NCI-H446 treated with DMSO at 0.1 percent for 48 hours (cell line): Measurements from ENCODE around the gene MS4A18.
"Not testable (repeated sequence)": the region's sequence is repeated elsewhere in the genome, so short reads cannot be mapped to it uniquely, and the experiment has no call there.

ENCODE experiments used
- DNase-seq: peaks from one replicate; lab custom pipeline; 2025; lab: John Stamatoyannopoulos, UW

Gene MS4A18

DNA sequence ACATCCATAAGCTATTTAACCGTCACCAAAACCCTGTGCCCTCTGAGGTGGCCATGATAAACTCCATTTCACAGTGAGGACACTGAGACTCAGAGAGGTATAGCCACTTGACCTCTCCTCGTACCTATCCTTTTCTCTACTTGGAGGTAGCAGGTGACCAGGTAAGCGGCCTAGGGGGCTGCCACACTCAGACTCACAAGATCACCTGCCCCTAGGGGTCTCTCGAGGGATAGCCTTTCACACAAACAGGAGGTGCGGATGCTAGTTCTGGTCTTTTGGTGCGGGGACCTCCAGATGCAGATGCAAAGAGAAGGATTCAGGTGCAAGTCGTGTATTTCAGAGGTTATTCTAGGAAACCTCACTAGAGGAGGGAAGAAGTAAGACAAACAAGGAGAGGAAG, 14.6 kb downstream of the MS4A18 start:
- DNase-seq: no peak

DNA sequence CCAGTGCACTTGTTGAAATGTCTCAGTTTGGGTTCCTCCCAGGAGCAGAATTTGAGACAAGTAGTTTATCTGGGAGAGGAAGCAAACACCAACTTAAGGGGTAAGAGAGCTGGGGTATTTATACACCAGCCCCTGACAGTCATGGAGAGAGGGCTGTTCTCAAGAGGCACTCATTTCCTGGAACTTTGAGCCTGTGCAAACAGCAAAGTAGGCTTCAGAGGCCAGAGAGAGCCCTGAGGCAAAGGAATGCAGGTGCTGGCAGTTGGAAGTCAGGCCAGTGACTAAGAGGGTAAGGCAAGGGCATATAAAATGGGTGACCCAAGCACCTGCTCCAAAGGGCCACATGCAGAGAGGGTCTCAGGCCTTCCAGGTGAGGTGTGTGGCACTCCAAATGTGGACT, 16.1 kb downstream of the MS4A18 start:
- DNase-seq: no peak

DNA sequence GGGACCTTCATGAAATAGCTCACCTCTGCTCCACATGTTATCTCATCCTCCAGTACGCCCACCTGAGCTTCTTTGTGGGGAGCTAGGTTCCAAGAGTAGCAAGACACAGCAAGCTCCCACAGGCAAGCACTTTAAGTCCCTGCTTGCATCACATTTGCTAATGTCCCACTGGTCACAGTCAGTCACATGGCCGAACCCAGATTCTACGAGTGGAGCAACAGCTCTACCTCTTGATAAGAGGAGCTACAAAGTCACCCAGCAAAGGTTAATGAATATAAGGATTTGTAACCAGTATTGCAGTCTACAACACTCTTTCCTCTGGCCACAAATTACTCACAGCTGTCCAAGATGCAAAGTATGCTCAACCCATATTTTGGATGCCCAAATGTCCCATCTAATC, 16.9 kb downstream of the MS4A18 start:
- no peak for DNase-seq

DNA sequence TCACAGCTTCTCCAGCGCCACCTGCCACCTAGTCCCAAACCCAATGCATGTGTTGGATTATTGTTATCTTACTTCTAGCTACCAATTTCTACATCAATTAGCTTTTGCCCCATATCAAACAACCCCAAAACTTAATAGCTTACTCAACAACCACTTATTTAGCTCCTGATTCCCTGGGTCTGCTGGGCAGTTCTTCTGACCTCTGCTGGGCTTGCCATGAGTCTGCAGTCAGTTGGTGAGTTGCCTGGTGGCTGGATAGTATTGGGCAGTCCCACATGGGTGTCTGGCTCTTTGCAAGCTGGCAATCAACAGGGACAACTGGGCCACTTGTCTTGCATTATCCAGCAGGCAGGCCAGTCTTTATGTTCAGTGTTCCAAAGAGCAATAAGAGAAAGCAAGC, 18.5 kb downstream of the MS4A18 start:
- no peak for DNase-seq

DNA sequence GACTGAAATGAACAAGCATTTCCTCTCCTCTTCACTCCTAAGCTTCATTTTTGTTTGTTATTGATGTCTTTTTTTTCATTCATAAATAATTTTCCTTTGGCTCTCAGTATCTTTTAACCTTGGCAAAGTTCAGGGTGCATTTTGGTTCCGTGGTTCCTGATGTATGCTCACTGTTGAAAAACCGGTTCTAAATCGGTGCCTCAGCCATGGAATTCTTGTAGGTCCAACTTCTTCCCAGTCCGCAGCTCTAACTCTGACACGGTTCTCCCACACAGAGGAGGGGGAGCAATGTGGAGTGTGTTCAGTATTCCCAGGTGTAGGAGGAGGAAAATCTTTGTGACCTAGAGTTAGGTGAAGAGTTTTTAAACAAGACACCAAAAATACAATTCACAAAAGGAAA, 19.6 kb downstream of the MS4A18 start:
- DNase-seq: no peak

DNA sequence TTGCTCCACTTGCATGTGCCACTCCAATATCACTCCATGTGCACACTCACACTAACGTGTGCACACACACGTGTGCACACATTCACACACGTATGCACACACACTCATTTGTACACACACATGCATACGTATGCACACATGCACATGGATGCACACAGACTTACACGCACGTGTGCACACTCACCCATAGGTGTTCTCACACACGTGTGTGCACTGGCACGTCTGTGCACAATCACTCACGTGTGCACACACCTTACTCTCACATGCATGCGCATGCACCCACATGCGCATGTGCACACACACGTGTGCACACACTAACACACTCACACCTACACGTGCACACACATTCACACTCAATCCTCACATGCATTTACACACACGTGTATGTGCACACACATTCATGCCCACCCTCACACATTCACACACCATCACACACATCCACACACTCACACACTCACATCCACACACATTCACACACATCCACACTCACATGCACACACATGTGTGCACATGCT, 22.9 kb downstream of the MS4A18 start:
- DNase-seq: no peak

DNA sequence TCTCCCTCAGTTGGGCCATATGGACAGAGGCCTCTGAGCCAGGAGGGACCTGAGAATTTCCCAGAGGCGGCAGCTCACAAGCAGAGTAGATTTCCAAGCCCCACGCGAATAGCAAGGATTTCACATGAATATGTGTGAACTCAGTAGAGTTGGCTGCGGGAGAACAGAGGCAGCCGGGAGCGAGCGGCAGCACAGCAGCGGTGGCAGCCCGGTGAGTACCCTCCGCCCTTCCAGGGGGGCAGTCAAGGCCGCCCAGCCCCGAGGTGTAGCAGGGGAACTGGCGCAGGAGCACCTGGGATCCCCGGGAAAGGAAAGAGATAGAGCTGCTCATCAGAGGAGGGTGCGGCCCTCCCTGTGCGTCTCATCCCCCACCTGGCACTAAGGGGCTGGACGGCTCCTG, 23.7 kb downstream of the MS4A18 start:
- no peak for DNase-seq

DNA sequence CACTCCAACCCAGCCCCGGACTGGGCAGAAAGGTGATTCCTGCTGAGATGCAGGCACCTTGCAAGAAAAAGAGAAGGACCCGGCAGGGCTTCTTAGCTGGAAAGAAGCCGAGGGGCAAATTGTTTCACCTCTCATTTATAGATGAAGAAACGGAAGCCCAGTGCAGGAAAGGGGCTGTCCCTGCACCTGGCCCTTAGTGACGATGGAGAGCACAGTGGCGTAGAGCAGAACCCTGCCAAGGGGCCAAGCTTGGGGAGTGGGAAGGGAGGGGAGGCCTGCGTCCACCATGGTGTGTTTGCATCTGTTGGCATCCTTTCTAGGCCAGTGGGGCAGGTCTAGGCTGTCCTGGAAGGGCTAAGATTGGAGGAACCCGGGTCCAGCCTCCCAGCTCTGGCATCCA, 24.3 kb downstream of the MS4A18 start:
- DNase-seq: no peak

DNA sequence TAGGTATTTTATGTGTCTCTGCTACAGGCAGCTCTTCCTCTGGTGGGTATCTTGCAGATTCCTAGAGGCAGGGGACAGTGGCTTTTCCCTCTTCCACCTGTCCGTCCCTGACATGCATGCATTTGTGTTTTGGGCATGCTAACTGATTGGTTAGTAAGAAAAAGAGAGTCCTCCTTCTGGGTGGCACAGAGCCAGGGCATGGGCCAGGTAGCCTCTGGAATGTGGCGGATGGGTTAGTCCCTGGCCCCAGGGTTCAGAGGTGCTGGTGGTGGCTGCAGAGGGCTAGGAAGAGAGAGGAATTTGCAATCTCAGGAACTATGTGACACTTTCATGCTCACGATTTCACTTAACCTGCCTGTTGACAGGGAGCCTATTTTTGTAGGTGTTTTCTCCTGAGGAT, 26.4 kb downstream of the MS4A18 start:
- DNase-seq: no peak

DNA sequence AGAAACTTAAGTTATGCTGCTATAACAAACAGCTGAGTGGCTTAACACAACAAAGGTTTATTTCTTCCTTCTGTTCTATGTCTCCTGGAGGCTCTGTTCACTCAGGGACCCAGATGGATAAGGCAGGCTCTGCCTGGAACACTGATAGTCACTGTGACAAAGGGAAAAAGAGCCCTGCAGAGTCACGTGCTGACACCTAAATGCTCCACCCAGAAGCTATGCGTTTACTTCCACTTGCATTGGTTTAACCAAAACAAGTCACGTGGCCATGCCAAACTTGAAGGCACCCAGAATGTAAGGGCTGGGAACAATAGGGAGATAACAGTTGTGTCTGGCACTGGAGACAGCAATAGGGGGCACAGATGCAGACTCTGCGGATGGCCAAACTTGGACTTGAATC, 28.8 kb downstream of the MS4A18 start:
- no peak for DNase-seq

DNA sequence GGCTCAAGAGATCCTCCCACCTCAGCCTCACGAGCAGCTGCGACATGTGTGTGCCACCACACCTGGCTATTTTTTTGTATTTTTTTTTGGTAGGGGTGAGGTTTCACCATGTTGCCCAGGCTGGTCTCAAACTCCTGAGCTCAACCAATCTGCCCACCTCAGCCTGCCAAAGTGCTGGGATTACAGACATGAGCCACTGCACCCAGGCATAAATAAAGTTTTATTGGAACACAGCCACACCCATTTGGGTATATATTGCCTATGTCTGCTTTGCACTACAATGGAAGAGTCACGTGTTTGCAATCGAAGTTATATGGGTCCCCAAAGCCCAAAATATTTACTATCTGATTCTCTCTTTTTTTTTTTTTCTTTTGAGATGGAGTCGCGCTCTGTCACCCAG, 30.4 kb downstream of the MS4A18 start:
- no peak for DNase-seq

DNA sequence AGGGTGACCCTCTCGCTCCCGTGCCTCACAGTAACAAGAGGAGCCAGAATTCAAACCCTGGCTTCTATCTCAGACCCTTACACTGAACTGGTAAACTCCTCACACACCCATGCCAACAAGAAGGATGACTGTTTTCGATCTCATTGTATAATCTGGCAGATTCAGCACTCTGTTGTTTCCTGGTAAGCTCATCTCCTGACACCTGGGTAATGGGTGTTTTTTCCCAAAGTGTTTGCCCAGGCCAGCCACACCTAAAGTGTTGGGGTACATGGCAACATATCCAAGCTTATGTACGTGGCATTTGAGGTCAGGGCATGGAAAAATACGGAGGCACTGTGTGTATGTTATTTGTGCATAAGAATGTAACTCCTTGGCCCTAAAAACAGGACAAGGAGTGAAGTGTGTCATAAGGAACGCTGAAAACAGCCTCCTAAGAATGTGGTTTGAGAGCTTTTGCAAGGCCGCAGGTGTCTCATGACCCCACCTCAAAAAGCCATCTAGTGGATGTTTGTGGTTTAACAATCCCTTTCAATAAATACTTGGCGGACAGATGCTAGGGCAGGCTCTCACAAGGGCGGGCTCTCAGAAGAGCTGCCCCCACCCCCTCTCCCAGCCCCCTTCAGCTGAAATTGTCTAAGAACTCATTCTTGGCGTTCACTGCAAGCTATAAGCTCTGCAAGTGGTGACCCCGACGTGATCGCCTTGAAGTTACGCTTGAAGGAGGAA, 31.9 kb downstream of the MS4A18 start, which contains the start of gene MS4A15:
Gene MS4A15, plus strand, starts transcription at position 561 of the 726 bp plus-strand sequence. CDS start 6,867 bp downstream, outside the sequence.
- DNase-seq: no peak

DNA sequence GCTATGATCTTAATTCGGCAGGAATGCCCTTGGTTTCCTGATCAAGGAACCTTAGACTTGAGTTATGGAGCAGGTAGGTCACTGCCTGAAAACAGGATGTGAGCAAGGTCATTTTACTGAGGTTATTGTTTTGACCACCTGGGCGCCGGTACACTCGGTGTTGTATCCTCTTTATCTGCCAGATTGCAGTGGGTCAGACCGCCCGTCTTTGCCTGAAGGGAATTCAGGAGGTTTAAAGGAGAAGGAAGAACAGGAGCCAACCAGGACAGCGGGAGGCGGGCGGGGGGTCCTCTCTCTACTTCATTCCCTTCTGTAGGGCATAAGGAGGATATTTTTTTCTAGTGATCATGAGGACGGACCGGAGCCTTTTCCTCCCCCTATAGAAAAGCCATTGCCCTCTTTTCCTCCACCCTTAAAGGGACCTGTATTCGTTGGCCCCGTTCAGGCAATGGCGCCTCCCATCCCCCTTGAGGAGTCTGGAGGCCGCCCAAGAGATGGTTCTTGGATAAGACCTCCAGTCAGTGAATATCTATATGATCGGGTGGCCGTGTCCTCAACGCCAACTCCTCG, 32.8 kb downstream of the MS4A18 start:
- no peak for DNase-seq

DNA sequence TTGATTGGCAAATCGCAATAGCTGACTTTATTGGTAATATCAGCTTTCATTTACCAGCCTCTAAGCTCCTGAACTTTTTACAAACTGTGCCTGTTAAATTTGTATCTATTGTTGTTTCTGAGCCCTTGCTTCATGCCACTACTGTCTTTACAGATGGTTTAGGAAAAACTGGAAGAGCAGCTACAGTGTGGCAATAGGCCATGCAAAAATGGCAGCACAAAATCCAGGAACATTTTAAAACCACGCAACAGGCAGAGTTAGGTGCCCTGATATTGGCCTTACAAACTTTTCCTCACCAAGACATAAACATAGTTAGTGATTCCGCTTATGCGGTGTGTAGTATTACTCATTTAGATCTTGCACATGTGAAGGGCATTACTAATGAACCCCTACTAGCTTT, 34.2 kb downstream of the MS4A18 start:
- not testable (repeated sequence) for DNase-seq

DNA sequence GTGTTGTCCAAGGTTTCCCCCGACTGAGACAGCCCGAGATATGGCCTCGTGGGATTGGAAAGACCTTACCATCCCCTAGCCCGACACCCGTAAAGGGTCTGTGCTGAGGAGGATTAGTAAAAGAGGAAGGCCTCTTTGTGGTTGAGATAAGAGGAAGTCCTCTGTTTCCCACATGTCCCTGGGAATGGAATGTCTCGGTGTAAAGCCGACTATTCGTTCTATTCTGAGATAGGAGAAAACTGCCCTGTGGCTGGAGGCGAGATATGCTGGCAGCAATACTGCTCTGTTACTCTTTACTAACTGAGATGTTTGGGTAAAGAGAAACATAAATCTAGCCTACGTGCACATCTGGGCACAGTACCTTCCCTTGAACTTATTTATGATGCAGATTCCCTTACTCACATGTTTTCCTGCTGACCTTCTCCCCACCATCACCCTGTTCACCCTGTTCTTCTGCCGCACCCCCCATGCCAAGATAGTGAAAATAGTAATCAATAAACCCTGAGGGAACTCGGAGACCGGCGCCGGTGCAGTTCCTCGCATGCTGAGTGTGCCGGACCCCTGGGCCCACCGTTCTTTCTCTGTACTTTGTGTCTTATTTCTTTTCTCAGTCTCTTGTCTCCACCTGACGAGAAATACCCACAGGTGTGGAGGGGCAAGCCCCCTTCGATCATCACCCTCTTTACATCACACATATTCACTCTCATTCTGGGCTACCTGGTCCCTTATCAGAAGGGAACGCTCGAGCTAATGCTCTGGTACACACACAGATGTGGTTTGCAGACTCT, 35.1 kb downstream of the MS4A18 start:
- DNase-seq: not testable (repeated sequence)

DNA sequence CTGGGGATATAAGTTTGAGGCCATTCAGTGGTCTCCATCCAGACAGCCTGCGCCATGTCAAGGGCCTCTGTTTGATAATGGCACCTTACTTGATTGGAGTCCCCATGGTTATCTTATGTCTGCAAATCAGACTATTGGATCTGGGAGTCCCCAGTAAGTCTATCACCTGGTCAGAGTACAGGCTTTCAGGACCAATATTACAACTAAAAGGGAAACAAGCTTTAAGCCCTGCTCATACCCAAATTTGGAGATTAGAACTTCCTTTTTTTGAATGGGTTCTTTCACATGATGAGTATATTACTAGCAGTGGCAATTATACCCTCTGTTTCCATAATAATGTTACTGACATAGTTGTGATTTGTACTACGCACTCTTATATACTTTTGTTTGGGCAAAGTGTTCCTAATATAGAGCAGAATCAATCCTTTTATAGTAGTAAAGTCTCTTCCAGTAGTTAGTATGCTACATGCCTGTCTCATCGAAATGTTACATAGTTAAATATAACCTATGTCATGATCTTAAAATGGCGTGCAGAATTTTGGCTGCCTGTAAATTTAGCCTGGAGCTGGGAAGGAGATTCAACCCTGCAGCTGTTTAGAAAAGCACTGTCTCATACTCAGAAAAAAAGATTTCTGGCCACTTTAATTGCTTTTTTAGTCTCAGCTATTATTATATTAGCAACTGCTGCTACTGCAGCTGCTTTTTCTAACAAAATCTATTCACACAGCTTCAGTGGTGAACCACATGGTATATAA, 37.1 kb downstream of the MS4A18 start:
- DNase-seq: no peak

DNA sequence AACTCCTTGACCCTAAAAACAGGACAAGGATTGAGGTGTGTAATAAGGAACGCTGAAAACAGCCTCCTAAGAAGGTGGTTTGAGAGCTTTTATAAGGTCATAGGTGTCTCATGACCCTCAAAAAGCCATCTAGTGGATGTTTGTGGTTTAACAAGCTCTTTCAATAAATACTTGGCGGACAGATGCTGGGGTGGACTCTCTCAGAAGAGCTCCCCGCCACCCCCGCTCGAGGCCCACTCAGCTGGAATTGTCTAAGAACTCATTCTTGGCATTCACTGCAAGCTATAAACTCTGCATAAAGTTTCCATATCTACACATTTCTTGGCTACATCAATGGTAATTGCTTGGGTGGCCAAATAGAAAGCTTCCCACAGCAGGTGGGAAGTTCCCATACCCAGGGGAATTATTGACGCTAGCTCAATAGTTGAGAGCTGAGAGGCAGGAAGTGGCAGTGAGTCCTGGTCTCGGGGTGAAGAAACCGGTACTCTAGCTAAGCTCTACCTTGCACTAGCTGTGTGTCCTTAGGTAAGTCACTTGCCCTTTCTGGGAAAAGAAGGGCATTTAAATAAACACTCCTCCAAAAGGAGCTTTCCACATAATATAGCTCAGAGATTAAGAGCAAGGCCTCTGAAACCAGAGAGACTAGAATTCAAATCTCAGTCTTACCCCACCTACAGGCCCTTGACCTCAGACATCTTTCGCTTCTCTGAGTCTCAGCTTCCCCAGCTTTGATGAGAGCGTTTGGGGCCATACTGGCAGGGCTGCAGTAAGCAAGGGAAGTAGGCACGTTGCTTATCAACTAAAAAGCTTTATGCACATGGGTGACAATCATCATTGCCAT, 38.6 kb downstream of the MS4A18 start:
- DNase-seq: no peak

DNA sequence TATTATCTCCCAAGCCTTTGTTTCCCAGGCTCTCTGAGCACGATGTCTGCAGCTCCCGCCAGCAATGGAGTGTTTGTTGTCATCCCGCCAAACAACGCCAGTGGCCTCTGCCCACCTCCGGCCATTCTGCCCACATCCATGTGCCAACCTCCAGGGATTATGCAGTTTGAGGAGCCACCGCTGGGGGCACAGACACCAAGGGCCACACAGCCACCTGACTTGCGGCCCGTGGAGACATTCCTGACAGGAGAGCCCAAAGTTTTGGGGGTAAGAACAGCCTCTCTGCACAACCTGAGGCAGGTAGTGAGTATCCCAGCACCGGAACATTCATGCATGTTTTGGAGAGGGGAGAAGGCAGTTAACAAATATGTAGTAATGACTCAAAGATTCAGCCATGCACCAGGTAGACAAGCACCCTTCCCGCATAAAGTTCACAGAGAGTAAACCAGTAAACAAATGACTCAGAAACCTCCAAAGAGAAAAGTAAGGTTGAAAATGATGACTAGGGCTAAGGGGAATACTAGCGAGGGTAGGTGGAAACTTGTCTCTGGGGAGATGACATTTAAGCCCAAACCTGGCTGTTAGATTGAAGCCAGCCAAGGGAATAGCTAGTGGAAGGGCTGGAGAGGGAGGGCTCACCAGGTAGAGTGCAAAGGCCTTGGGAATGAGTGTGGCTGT, 39.3 kb downstream of the MS4A18 start:
- DNase-seq: no peak

DNA sequence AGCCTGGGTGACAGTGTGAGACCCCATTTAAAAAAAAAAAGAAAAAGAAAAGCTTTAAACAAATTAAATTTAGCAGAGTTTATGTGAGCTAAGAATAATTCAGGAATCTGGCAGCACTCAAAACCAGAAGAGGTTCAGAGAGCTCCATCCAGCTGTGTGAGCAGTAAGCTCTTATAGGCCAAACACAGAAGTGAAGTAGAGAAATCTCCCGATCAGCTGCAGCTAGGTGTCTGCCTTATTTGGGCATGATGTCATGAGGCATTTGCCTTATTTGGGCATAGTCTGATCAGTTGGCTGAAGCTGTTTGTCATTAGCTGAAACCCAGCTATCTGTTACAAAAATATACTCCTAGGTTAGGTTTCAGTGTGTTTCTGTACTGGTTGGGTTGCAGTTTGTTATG, 40.4 kb downstream of the MS4A18 start:
- no peak for DNase-seq

DNA sequence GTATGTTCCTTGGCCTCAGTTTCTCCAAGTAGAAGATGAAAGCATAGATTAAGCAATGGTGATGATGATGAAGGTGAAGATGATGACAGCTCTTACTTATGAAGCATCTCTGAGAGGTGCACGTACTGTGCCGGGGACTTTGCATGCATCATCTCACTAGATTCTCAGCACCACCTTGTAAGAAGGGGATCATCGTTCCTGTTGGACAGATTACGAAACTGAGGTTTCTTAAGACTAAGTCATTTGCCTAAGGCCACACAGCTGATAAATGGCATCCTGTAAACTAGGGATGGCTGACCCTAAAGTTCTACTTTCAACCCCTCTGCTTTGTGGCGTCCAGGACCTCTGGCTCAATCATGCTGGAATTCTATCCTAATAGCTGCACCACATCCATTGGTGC, 40.8 kb downstream of the MS4A18 start:
- DNase-seq: no peak

DNA sequence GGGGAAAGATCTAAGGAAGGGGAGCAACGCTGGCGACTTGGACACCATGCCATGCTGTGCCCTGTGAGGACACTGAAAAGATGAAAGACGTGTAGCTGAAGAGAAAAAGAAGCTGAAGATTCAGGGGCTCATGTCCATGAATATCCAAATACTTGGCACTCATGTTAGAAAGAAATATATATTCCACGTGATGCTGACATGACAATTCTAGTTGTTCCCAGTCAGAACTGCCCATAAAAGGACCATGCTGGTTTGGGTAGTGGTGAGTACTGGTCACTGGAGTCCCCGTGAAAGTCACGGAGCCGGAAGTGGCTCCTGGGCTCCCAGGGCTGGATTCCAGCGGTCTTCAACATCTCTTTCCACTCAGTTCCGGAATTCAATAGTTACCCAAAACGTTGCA, 42.0 kb downstream of the MS4A18 start:
- no peak for DNase-seq
